HG02798 (cell line): ENCODE data around the gene NBEAL2.

Source experiments
- ATAC-seq: cut with Tn5 transposase; IDR thresholded peaks from one replicate; pipeline ENCODE4 v1.9.1; 2021; ENCODE audit warnings: mild to moderate bottlenecking; ENCODE audit not compliant: unreplicated experiment, poor library complexity

Gene NBEAL2

DNA sequence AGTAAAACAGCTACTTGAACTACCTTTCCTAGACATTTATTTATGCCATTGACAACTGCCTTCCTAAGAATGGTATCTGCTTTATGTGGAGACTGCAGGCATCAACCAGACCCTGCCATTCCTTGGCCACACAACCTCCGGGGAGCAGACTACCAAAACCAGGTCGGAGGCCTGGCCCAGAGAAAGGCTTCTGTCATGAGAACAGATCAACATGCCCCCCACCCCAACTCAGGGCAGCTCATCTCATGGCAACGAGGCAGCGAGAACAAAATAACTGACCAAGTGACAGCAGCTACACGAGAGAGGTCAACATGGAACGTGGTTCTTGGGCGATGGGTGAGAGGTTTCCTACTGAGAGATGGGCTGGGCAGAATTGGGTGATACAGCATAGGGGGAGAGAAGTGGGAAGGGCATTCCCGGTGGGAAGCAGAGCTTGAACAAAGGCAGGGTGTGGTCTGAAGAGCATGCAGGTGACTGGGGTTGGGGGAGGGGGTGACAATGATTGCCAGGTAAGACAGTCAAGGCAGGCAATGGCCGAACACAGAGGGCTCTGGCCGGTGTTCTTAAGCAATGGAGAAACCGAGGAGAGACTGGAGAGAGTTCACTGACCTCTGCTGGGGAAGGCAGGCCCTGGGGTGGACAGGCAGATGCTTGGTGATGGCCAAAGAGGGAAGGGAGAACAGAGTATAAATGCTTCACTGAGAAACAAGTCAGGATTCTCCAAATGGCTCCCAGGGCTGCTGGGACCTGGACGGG lies 36.8 kb upstream of the NBEAL2 start:
- no peak for ATAC-seq

DNA sequence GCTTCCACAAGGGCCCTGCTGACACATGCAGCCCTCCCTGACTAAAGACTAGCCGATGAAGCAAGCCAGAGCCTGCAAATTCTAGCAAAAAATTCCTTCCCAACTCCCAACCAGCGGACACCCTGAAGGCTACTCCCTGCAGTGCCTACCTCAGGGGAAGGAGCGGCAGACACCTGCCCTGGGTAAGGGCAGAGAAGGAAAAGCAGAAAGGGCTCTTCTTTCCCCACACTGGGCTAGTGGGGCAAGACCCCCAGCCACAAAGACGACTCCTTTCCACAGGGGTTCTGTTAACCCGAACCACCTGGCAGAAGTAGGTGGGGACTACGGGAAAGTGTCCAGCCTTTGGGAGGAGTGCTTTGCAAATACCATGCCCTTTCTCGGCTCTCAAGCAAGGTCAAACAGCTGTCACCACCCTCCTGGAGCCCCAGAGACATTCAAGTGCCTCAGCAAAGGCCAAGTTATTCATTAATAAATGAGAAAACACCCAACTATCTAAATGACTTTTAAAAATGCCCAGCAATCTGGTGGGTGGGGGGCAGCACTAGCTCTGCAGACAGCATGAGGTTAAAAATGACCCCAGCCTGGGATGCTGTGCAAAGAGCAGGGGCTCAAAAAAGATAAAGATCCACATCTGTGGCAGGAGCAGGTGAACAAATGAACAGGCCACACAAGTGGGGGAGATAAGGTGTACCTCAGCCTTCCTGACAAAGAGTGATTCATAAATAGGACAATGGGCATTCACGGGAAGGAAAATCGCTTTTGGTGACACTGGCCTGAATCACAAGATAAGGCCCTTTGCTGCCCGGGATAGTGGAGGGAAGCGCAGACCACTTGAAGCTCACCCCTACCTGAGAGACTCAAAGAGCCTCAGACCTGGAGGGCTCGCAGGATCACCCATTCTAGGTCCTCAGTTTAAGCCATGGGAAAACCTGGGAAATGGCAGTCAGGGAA lies 36.0 kb upstream of the NBEAL2 start:
- peak; percentile 37 for ATAC-seq

- ATAC-seq = no peak
These were observed 35.3 kb upstream of the NBEAL2 start for GRCh38 chr3:46944191-46944590.

DNA sequence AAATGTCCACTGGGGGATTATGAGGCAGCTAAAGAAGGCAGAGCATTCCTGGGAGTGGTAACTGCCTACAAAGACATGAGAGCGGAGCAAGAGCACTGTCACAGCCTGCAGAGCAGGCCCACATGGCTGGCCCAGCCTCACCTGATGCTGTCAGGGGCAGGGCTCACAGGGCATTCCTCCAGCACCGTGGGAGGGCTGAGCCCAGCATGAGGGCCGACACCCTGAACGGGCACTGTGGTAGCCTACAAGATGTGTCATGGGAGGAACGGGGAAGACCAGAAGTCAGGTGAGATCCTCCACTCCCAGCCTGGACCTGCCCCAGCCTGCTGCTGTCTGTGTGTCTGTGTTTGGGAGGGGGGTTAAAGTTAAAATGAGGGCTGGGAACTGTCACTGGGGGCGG lies 33.0 kb upstream of the NBEAL2 start:
- ATAC-seq = no peak

DNA sequence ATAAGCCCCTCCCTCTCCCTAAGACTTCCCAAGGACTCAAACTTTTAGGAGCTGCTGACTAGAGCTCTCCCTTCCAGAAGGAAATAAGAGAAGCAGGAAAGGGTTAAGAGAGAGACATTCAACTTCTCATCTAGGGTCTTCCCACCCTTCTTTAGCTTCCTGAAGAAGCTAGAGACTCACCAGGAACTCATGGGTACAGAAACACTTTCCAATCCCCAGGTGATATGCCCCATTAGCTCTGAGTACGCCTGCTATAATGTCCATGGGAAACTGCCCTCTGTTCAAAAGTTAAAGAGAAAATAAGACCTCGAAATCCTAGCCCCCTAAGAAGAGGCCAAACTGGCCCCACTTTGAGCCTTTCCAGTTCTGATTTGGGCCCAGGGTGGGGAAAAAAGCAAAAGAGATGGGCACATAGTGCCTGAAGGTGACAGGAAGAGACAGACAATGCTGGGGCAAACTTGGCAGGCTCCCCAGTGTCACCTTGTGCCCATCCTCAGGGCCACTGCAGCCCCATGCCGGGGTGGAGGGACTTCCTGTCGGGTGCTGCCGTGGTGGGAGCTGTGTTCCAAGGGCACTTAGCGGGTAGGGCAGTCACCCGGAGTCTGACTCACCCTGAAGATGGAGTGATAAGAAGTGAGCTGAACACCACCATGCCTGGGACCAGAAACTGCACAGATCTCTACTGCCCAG lies 32.5 kb upstream of the NBEAL2 start:
- ATAC-seq = no peak

- no peak for ATAC-seq
These were observed 31.9 kb upstream of the NBEAL2 start for GRCh38 chr3:46947546-46947901.

GRCh38 chr3:46947981-46948791 lies 31.3 kb upstream of the NBEAL2 start:
- no peak for ATAC-seq

DNA sequence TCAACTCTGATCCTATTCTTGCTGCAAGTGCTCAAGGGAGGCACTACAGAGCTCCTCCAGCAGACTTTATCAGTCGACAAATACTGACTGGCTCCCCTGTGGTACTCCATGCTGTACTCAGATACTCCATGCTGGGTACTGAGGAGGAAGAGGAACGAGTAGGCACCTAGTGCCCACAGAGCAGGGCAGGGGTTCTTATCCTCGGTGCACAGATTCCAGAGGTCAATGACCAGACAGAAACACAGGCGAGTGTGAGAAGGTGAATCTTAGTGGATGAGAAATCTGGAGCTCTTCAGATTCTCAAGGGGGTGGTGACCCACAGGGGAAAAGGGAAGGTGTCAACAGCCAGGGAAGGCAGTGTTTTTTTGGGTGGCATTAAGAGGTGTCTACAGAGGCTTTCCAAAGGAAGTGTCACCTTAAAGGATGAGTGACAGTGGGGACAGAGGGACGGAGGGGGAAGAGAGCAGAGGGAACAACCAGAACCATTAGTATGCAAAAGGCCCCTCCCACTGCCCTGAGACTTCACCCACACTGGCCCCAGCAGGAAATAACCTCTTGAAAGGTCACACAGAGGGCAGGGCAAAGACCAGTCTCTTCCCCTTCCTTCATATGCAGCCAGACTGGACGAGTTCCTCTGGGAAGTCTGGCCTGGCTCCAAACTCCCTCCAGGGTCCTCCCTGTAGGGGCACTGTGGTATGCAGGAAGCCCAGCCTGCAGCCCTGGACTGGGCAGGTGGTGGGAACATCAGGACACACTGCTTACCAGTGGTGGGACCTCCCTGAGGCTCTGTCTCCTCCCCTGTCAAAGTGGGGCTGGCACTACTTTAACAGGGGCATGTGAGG lies 30.4 kb upstream of the NBEAL2 start:
- ATAC-seq = peak; percentile 55

DNA sequence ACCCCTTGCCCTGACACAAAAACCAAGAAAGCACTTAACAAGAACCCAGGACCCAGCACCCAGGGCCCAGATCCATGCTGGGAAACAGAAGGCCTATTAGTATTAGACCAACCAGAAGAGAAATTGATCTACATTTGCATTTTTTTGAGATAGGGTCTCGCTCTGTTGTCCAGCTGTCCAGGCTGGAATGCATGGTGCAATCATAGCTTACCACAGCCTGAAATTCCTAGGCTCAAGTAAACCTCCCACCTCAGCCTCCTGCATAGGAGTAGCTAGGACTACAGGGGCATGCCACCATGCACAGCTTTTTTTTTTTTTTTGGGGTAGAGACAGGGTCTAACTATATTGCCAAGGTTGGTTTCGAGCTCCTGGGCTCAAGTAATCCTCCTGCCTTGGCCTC lies 29.3 kb upstream of the NBEAL2 start:
- ATAC-seq = no peak

- no peak for ATAC-seq
These were observed 28.7 kb upstream of the NBEAL2 start for GRCh38 chr3:46950650-46951241.

- no peak for ATAC-seq
These were observed 26.7 kb upstream of the NBEAL2 start for GRCh38 chr3:46952813-46953212.

GRCh38 chr3:46953234-46954010 lies 26.0 kb upstream of the NBEAL2 start:
- ATAC-seq = no peak

- ATAC-seq = no peak
These were observed 25.3 kb upstream of the NBEAL2 start for GRCh38 chr3:46954178-46954577.

- no peak for ATAC-seq
These were observed 24.3 kb upstream of the NBEAL2 start for GRCh38 chr3:46955157-46955556.

- ATAC-seq = peak; percentile 36
These were observed 23.6 kb upstream of the NBEAL2 start for GRCh38 chr3:46955801-46956259.

DNA sequence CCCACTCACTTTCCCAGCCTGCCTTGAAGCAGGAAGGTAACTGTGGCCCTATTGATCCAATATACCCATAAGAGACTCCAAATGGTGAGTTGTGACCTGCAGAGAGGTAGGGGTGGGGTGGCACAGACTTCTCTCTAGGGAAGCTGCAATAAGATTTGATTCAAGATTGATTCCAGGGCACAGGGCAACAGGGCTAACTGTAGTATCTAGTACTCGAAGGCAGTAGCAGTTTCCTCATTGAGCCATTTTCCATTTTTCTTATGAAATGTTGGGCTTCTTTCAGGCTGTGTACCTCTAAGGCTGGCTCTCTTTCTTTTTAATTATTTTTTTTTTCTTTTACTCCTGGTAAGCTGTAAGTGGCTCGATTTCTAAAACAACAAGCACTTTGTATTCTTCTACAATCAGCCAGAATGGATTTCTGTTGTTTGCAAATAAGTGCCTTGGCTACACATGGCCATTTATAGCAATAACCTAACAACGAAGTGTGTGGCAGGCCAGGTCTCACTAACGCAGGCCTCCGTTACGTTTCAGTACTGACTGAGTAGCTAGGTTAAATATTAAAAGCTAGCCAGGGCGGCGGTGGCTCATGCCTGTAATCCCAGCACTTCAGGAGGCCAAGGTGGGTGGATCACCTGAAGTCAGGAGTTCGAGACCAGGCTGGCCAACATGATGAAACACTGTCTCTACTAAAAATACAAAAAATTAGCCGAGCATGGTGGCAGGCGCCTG lies 22.2 kb upstream of the NBEAL2 start:
- no peak for ATAC-seq

DNA sequence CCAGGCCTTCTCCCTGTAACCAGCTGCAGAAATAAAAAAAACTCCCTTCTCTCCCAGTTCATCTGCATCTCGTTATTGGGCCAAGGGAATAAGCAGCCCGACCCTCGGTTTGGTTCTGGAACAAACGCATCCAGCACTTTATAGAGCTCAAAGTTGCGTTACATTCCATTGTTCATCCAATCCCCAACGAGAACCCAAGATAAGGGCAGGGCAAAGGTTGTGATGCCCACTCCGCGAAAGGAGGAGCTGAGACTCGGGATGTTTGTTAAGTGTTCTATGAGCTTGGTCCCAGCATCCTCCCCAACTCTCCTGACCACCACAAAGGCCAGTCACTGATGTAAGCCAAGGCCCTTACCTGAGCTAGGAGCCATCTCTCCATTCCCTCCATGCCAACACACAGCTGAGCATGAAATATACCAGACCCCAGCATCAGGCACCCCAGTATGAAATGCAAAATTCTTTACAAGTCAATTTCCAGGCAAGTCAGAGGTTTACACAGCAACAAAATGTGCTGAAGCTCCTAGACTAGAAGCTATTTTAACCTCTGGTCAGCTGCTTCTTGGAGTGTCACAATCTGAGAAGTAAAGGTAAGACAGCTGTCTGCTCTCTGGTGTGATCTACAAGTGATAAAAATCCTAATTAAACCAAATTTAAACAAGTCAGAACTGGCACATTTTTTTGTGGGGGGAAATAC lies 20.9 kb upstream of the NBEAL2 start:
- no peak for ATAC-seq
